ENCODE results near the gene PTBP1. TPM values are rescaled to one million over a fixed set of nuclear protein-coding genes. Genes with fewer than 3 reads are reported as not detected.

Gene PTBP1
- total RNA-seq, 1 donor from 2014 or later, result 28.1 TPM

DNA sequence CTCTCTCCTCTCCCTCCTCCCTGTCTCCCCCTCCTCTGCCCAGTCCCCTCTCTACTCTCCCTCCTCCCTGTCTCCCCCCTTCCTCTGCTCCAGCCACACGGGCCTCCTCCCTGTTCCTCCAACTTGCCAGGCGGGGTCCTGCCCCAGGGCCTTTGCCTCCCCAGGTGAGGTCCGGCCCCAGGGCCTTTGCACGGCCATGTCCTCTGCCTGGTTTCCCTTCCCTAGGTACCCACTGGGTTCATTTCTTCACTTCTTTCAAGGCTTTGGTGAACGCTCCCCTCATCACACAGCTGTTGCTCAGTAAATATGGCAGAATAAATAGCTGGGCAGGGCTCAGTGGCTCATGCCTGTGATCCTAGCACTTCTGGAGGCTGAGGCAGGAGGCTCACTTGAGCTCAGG lies 25.2 kb upstream of the PTBP1 start:
- DNase-seq (ENCODE audit: low spot score in 2 of 2), result no peak
- no peak for FAIRE-seq

GRCh38 chr19:772730-773436 lies 24.4 kb upstream of the PTBP1 start:
- DNase-seq (ENCODE audit: low spot score in 2 of 2), result no peak
- FAIRE-seq, result no peak

- FAIRE-seq (no peak), DNase-seq (ENCODE audit: low spot score in 2 of 2) (no peak)
These were observed 20.7 kb upstream of the PTBP1 start for GRCh38 chr19:776549-776948.

DNA sequence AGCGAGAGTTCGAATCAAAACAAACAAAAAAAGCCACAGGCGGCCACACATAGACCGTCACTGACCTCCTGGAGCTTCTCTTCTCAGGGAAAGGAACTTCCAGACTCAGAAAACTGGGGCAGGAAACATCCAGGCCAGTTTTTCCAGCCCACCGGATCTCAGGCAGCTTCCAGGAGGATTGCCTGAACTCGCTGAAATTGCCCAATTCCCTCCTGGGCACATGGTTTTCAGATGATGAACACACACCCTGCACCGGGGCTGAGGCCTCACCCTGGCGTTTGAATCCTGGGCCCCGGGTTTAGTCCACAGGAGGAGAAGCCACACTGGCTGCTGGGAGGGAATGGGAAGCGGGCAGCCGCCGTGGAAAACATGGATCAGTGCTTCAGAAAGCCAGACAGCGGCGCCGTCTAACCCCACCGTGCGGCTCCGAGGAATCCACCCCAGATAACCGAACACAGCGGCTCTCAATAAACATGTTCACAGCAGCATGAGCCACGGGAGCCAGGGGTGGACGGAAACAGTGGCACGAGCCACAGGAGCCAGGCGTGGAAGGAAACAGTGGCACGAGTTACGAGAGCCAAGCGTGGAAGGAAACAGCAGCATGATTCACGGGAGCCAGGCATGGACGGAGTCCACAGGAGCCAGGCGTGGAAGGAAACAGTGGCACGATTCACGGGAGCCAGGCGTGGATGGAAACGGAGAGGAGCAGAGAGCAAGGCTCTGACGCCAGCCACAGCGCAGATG lies 18.2 kb upstream of the PTBP1 start:
- FAIRE-seq (no peak), DNase-seq (ENCODE audit: low spot score in 2 of 2) (no peak)

GRCh38 chr19:780935-781334 lies 16.3 kb upstream of the PTBP1 start:
- FAIRE-seq (no peak), DNase-seq (ENCODE audit: low spot score in 2 of 2) (no peak)

- FAIRE-seq (no peak), DNase-seq (ENCODE audit: low spot score in 2 of 2) (no peak)
These were observed 15.5 kb upstream of the PTBP1 start for GRCh38 chr19:781800-782184.

- FAIRE-seq, result no peak
- DNase-seq (ENCODE audit: low spot score in 2 of 2), result no peak
These were observed 14.9 kb upstream of the PTBP1 start for GRCh38 chr19:782185-782877.

GRCh38 chr19:782878-783668 lies 14.2 kb upstream of the PTBP1 start:
- FAIRE-seq, result no peak
- DNase-seq (ENCODE audit: low spot score in 2 of 2), result no peak

DNA sequence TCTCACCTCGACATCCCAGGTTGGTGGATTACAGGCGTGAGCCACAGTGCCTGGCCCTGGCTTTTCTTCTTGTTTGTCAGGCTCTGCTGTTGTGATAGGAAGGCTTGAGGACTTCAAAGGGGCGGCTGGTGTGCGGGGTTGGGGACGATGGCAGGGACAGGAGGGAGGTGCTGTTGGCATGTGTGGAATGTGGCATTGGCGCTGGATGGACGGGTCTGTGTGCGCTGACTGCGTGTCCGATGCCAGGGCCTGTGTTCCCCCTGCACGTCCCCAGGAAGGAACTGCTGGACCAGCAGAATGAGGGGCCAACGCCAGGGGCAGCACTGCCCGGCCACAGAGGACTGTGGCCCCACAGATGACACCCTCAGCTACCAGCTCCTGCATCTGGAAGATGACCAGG lies 12.7 kb upstream of the PTBP1 start:
- FAIRE-seq (no peak), DNase-seq (ENCODE audit: low spot score in 2 of 2) (no peak)

DNA sequence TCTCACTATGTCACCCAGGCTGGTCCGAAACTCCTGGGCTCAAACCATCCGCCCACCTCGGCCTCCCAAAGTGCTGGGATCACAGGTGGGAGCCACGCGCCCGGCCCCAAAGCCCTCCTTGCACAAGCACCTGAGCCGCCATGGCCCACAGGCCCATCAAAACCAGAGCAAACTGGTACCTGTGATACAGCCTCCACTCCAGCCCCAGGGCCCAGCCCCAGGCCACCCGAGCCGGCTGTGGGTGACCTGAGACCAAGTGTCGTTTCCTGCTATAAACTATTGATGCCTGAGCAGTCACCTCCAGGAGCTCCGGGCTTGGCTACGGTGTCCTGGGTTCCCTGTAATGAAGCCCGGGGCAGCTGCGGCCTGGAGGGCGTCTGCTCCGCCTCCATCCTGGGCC lies 9.7 kb upstream of the PTBP1 start:
- no peak for FAIRE-seq
- DNase-seq (ENCODE audit: low spot score in 2 of 2), result no peak

GRCh38 chr19:788686-788982 lies 8.6 kb upstream of the PTBP1 start:
- FAIRE-seq (no peak), DNase-seq (ENCODE audit: low spot score in 2 of 2) (no peak)

GRCh38 chr19:788983-789700 lies 8.1 kb upstream of the PTBP1 start:
- FAIRE-seq (no peak), DNase-seq (ENCODE audit: low spot score in 2 of 2) (no peak)

GRCh38 chr19:789701-790060 lies 7.6 kb upstream of the PTBP1 start:
- no peak for DNase-seq (ENCODE audit: low spot score in 2 of 2)
- FAIRE-seq, result no peak

GRCh38 chr19:791007-791566 lies 6.2 kb upstream of the PTBP1 start:
- FAIRE-seq, result no peak

GRCh38 chr19:791567-792305 lies 5.5 kb upstream of the PTBP1 start:
- DNase-seq (ENCODE audit: low spot score in 2 of 2) (no peak), FAIRE-seq (no peak)

More at GRCh38 chr19:791007-791566, 6.2 kb upstream of the PTBP1 start:
- no peak for DNase-seq (ENCODE audit: low spot score in 2 of 2)

DNA sequence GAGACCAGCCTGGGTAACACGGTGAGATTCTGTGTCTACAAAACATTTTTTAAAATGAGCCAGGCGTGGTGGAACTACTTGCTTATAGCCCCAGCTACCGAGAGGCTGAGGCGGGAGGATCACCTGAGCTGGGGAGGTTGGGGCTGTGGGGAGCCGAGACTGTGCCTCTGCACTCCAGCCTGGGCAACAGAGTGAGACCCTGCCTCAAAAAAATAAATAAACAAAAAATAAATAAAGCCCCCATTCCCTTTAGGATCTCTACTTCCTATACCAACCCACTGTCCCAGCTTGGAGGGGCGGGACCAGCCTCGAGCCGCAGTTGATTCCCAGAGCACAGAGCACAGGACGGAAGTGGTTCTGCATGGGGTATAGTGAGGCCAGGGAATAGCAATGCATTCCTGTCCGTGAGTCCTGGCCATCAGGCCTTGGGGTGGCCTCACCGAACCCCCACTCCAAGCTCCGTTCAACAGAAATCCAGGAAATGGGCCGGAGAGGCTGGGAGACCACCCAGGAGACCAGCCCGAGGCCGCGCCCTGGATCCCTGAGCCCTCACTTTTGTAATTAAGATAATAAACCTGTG lies 4.9 kb upstream of the PTBP1 start:
- no peak for FAIRE-seq
- DNase-seq (ENCODE audit: low spot score in 2 of 2), result no peak

DNA sequence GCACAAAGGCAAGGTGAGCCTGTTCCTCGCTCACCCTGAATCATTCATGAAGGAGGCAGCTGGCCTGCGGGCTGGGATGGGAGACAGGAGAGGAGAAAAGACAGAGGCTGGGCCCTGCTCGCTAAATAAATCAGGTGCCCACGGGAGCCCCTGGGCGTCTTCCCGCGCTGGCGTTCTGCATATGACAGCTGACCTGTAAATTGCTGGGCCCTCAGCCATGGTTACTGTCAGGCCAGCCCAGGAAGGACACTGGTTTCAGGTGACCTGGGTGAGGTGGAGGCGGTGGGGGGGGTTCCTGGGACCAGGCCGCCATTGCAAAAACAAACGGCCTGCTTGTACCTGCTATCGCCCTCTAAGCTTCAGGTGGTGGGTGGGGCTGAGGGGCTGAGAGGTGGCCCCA lies 3.4 kb upstream of the PTBP1 start:
- DNase-seq (ENCODE audit: low spot score in 2 of 2), result no peak
- no peak for FAIRE-seq

- DNase-seq (ENCODE audit: low spot score in 2 of 2) (no peak), FAIRE-seq (no peak)
These were observed 2.1 kb upstream of the PTBP1 start for GRCh38 chr19:795073-795611.

Measured in frontal cortex (tissue), 4 donors.